K562 (cell line): Measurements from ENCODE around the gene SRM. TPM values are rescaled to one million over a fixed set of nuclear protein-coding genes. Genes with fewer than 3 reads are reported as not detected.
A peak's percentile ranks its signal among the peaks of the same experiment; 100 is the strongest.

Experiments
- ETV1 ChIP-seq: fragments of 450-650 bp; conservative IDR thresholded peaks from 2 replicates; pipeline ENCODE4 v1.6.1; 2016; ENCODE audit warnings: missing genetic modification characterization, control low read depth, low read depth, missing compliant biosample characterization
- HDAC6 ChIP-seq: IDR thresholded peaks from 2 replicates; pipeline ENCODE4 v1.6.1; 2012; ENCODE audit warnings: low read depth, mild to moderate bottlenecking, control low read depth, inconsistent platforms, low read length, moderate library complexity
- NR2F6 ChIP-seq: fragments of 450-650 bp; formaldehyde crosslinking; IDR thresholded peaks from 2 replicates; pipeline ENCODE4 v1.4.0; 2020; ENCODE audit warnings: mild to moderate bottlenecking
- SMARCA5 ChIP-seq: fragments of 450-650 bp; IDR thresholded peaks from 2 replicates; pipeline ENCODE4 v1.6.1; 2016
- SRSF7 ChIP-seq: fragments of 200-400 bp; formaldehyde crosslinking; optimal IDR thresholded peaks from 2 replicates; pipeline ENCODE3; 2017; ENCODE audit warnings: mild to moderate bottlenecking, low read depth, low read length
- ZNF699 ChIP-seq: fragments of 250-450 bp; sonication (Bioruptor Pico); IDR thresholded peaks from 2 replicates; pipeline ENCODE4 v1.8.0; 2021; ENCODE audit warnings: mild to moderate bottlenecking, moderate library complexity; ENCODE audit not compliant: insufficient replicate concordance
- ZNF75A ChIP-seq: fragments of 450-650 bp; formaldehyde crosslinking; IDR thresholded peaks from 2 replicates; pipeline ENCODE4 v1.4.0; 2020; ENCODE audit warnings: mild to moderate bottlenecking
- polyA plus RNA-seq, 8 experiments: library from polyadenylated mRNA; depleted of rRNA in 4 of 8; stranded (reverse) in 5 of 8; unstranded in 3 of 8; fragments of >200 nt; fragmentation: Nextera tagmentation in 2 of 8; fragmentation: Illumina TruSeq in 1 of 8; extraction: Ambion mirVana in 2 of 8; extraction: Trizol in 1 of 8; gene quantifications; 2 replicates each; pipeline versions ENCODE4 v1.2.1 to v1.2.3, GENCODE V29; 2011 to 2014; ENCODE audit warnings: inconsistent platforms in 1 of 8, missing spikeins in 1 of 8
- total RNA-seq, 7 experiments: library from RNA; depleted of rRNA in 6 of 7; stranded (reverse); fragments of >200 nt in 6 of 7; fragmentation: Illumina TruSeq in 2 of 7; extraction: Trizol in 2 of 7; gene quantifications; 2 replicates each; pipeline versions ENCODE4 v1.2.1 to v1.2.3, GENCODE V29; 2011 to 2021; ENCODE audit warnings: low replicate concordance in 1 of 7
- TF ChIP-seq, protein P1 (sequence below), 3 experiments: fragments of 200-800 bp in 1 of 3; fragments of 250-450 bp in 1 of 3; fragments of 450-650 bp in 1 of 3; sonication (Bioruptor Pico) in 1 of 3; sonication (Bioruptor generic) in 1 of 3; formaldehyde crosslinking in 1 of 3; IDR thresholded peaks; 2 replicates each; pipeline versions ENCODE4 v1.6.1 to v1.8.0; 2016 to 2022; ENCODE audit warnings: mild to moderate bottlenecking in 2 of 3, missing genetic modification characterization in 2 of 3, missing compliant biosample characterization in 1 of 3, moderate library complexity in 1 of 3
- TF ChIP-seq, protein P2 (sequence below): fragments of 250-450 bp; sonication (Bioruptor Pico); IDR thresholded peaks from 2 replicates; pipeline ENCODE4 v1.5.0; 2020; ENCODE audit warnings: mild to moderate bottlenecking, borderline replicate concordance
- TF ChIP-seq, protein P3 (sequence below): fragments of 250-450 bp; sonication (Bioruptor Pico); IDR thresholded peaks from 2 replicates; pipeline ENCODE4 v1.5.0; 2021
- TF ChIP-seq, protein P4 (sequence below), 2 experiments: fragments of 450-650 bp; conservative IDR thresholded peaks; 2 replicates each; pipeline ENCODE4 v1.6.1; 2017; ENCODE audit warnings: mild to moderate bottlenecking in 2 of 2, moderate library complexity in 2 of 2
- TF ChIP-seq, protein P5 (sequence below): sonication (generic); formaldehyde crosslinking; IDR thresholded peaks from 2 replicates; pipeline ENCODE4 v1.9.0; 2022; ENCODE audit warnings: mild to moderate bottlenecking, missing genetic modification reagents
- TF ChIP-seq, protein P6 (sequence below): fragments of 450-650 bp; IDR thresholded peaks from 2 replicates; pipeline ENCODE4 v1.7.0; 2016; ENCODE audit warnings: borderline replicate concordance

Gene SRM
- total and polyA plus RNA-seq, 9 of the 15 experiments (the other 6 are each of a cell fraction or from before 2014, with no cell fraction given), result 23.9 to 373 (median 82.5) TPM

DNA sequence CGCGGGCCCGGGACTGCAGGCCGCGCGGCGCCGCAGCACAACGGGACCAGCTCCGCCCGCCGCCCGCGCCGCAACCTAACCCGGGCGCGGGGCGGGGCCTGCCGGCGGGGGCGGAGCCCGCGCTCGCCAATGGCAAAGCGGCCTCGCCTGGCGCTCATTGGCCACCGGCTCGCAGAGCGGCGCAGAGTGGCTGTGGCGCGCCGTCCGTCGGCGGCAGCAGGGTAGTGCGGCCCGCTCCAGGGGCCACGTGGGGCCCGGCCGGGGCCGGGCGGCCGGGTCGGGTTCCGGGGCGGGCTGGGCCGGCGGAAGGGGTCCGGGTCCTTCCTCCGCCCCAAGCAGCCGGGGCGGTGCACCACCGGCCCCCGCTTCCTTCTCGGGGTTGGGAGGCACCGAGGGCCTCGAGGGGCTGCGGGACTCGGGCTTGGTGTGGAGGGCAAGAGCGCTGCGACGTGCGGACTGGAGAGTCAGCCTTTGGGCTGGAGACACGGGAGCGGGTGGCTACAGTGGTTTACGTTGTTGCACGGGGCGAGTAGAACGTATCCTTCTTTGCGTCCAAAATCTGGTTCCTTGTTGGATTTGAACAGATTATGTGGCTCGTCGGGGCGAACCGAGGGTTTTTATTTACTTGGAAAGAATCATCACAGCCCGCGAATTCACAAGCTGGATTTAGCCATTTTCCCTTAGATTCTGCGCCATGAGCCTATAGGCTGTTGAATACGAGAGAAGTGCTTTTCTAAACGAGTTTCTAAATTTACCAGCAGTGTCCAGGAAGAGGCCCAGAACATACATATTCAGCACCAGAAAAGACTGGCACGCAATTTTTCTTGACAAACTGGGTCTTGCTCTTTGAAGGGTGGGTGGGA is at the start of gene SRM (continued):
- TF ChIP-seq, protein P1, sequence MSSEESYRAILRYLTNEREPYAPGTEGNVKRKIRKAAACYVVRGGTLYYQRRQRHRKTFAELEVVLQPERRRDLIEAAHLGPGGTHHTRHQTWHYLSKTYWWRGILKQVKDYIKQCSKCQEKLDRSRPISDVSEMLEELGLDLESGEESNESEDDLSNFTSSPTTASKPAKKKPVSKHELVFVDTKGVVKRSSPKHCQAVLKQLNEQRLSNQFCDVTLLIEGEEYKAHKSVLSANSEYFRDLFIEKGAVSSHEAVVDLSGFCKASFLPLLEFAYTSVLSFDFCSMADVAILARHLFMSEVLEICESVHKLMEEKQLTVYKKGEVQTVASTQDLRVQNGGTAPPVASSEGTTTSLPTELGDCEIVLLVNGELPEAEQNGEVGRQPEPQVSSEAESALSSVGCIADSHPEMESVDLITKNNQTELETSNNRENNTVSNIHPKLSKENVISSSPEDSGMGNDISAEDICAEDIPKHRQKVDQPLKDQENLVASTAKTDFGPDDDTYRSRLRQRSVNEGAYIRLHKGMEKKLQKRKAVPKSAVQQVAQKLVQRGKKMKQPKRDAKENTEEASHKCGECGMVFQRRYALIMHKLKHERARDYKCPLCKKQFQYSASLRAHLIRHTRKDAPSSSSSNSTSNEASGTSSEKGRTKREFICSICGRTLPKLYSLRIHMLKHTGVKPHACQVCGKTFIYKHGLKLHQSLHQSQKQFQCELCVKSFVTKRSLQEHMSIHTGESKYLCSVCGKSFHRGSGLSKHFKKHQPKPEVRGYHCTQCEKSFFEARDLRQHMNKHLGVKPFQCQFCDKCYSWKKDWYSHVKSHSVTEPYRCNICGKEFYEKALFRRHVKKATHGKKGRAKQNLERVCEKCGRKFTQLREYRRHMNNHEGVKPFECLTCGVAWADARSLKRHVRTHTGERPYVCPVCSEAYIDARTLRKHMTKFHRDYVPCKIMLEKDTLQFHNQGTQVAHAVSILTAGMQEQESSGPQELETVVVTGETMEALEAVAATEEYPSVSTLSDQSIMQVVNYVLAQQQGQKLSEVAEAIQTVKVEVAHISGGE (CRISPR knock-in tag; IDR thresholded peaks at IDR 0.05), result peak in 2 of 3 experiments; percentile 82 to 94; a peak in 5 of 6 replicates
- TF ChIP-seq, protein P2, sequence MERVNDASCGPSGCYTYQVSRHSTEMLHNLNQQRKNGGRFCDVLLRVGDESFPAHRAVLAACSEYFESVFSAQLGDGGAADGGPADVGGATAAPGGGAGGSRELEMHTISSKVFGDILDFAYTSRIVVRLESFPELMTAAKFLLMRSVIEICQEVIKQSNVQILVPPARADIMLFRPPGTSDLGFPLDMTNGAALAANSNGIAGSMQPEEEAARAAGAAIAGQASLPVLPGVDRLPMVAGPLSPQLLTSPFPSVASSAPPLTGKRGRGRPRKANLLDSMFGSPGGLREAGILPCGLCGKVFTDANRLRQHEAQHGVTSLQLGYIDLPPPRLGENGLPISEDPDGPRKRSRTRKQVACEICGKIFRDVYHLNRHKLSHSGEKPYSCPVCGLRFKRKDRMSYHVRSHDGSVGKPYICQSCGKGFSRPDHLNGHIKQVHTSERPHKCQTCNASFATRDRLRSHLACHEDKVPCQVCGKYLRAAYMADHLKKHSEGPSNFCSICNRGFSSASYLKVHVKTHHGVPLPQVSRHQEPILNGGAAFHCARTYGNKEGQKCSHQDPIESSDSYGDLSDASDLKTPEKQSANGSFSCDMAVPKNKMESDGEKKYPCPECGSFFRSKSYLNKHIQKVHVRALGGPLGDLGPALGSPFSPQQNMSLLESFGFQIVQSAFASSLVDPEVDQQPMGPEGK, result no peak
- TF ChIP-seq, protein P3, sequence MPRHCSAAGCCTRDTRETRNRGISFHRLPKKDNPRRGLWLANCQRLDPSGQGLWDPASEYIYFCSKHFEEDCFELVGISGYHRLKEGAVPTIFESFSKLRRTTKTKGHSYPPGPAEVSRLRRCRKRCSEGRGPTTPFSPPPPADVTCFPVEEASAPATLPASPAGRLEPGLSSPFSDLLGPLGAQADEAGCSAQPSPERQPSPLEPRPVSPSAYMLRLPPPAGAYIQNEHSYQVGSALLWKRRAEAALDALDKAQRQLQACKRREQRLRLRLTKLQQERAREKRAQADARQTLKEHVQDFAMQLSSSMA (CRISPR knock-in tag), result no peak
- TF ChIP-seq ZNF75A (CRISPR knock-in tag) (no peak), HDAC6 (no peak), SMARCA5 (no peak), ZNF699 (no peak), ETV1 (tag) (0 out of 2 replicates have a peak, but pooled peaks have one; percentile 25), NR2F6 (no peak), SRSF7 (no peak)
- TF ChIP-seq, protein P4, sequence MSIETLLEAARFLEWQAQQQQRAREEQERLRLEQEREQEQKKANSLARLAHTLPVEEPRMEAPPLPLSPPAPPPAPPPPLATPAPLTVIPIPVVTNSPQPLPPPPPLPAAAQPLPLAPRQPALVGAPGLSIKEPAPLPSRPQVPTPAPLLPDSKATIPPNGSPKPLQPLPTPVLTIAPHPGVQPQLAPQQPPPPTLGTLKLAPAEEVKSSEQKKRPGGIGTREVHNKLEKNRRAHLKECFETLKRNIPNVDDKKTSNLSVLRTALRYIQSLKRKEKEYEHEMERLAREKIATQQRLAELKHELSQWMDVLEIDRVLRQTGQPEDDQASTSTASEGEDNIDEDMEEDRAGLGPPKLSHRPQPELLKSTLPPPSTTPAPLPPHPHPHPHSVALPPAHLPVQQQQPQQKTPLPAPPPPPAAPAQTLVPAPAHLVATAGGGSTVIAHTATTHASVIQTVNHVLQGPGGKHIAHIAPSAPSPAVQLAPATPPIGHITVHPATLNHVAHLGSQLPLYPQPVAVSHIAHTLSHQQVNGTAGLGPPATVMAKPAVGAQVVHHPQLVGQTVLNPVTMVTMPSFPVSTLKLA (conservative IDR thresholded peaks at IDR 0.05), result peak; percentile 62 to 87
- TF ChIP-seq, protein P5, sequence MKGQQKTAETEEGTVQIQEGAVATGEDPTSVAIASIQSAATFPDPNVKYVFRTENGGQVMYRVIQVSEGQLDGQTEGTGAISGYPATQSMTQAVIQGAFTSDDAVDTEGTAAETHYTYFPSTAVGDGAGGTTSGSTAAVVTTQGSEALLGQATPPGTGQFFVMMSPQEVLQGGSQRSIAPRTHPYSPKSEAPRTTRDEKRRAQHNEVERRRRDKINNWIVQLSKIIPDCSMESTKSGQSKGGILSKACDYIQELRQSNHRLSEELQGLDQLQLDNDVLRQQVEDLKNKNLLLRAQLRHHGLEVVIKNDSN, result peak; percentile 53; the same call in 1 of the 2 replicates
- TF ChIP-seq, protein P6, sequence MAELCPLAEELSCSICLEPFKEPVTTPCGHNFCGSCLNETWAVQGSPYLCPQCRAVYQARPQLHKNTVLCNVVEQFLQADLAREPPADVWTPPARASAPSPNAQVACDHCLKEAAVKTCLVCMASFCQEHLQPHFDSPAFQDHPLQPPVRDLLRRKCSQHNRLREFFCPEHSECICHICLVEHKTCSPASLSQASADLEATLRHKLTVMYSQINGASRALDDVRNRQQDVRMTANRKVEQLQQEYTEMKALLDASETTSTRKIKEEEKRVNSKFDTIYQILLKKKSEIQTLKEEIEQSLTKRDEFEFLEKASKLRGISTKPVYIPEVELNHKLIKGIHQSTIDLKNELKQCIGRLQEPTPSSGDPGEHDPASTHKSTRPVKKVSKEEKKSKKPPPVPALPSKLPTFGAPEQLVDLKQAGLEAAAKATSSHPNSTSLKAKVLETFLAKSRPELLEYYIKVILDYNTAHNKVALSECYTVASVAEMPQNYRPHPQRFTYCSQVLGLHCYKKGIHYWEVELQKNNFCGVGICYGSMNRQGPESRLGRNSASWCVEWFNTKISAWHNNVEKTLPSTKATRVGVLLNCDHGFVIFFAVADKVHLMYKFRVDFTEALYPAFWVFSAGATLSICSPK, result no peak
